ENCODE measurements around the gene IRGQ.
"Not testable (repeated sequence)": the region's sequence is repeated elsewhere in the genome, so short reads cannot be mapped to it uniquely, and the experiment has no call there.

IRGQ gene, protein sequence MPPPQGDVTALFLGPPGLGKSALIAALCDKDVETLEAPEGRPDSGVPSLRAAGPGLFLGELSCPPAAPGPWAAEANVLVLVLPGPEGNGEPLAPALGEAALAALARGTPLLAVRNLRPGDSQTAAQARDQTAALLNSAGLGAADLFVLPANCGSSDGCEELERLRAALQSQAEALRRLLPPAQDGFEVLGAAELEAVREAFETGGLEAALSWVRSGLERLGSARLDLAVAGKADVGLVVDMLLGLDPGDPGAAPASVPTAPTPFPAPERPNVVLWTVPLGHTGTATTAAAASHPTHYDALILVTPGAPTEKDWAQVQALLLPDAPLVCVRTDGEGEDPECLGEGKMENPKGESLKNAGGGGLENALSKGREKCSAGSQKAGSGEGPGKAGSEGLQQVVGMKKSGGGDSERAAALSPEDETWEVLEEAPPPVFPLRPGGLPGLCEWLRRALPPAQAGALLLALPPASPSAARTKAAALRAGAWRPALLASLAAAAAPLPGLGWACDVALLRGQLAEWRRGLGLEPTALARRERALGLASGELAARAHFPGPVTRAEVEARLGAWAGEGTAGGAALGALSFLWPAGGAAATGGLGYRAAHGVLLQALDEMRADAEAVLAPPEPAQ

DNA sequence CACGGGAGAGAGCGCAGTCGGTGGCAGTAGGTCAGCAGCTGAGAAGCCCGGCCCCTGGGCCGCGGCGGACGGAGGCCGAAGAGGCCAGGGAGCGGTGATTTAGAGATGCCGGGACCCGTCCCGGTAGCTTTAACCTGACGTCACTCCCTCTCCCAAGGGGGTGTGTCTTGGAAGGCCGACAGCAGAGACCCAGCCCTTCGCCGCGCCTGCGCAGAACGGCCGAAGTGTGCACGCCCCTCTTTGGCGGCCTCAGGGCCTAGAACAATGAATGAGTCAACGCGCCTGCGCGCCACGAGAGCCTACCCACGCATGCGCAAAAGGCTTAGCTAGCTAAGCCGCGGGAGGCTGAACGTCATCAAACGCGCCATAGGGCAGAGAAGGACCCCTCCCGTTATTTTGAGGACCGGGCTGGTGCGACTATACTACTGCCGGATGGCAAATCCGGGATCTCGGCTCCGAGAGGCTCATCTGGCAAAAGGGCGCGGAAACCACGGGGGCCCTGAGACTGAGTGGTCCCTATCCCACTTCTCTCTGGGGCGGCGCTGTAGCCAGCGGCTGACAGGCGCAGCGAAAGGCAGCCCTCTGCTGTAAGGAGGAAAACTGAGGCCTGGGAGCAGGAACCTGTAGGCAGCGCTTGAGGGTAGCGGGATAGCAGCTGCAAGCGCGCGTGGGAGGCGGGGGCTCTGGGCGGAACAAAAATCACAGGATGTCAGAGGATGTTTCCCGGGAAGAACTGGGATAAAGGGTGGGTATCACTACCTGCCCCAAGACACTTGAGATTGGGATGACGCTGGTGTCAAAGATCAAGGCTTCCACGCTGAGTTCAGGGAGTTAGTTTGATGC lies at the start of gene IRGQ, which contains the start of gene ZNF576:
Gene IRGQ (minus strand): TSS at position 136 of the 843 bp plus-strand sequence. CDS start 796 bp downstream, outside the sequence.
Gene ZNF576 (plus strand): TSS at position 597 of the 843 bp plus-strand sequence. CDS start 514 bp downstream, outside the sequence.
- DNase-seq (ENCODE audit: low read depth, low spot score), result peak; percentile 100

DNA sequence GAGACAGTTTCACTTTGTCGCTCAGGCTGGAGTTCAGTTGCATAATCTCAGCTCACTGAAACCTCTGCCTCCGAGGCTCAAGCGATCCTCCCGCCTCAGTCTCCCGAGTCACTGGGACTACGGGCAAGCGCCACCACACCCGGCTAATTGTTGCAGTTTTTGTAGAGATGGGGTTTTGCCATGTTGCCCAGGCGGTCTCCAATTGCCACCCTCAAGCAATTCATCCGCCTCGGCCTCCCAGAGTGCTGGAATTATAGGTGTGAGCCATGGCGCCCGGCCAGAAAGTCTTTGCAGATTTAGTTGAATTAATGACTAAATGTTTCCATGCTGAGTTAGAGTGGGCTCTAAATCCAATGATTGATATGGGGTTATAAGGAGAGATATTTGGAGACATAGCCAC lies 48.2 kb upstream of the IRGQ start:
- DNase-seq (ENCODE audit: low read depth, low spot score), result no peak

- DNase-seq (ENCODE audit: low read depth, low spot score), result no peak
These were observed 47.4 kb upstream of the IRGQ start for GRCh38 chr19:43643326-43643725.

GRCh38 chr19:43642531-43642930 lies 46.6 kb upstream of the IRGQ start:
- no peak for DNase-seq (ENCODE audit: low read depth, low spot score)

- no peak for DNase-seq (ENCODE audit: low read depth, low spot score)
These were observed 45.4 kb upstream of the IRGQ start for GRCh38 chr19:43641333-43641732.

- no peak for DNase-seq (ENCODE audit: low read depth, low spot score)
These were observed 44.5 kb upstream of the IRGQ start for GRCh38 chr19:43640424-43640757.

DNA sequence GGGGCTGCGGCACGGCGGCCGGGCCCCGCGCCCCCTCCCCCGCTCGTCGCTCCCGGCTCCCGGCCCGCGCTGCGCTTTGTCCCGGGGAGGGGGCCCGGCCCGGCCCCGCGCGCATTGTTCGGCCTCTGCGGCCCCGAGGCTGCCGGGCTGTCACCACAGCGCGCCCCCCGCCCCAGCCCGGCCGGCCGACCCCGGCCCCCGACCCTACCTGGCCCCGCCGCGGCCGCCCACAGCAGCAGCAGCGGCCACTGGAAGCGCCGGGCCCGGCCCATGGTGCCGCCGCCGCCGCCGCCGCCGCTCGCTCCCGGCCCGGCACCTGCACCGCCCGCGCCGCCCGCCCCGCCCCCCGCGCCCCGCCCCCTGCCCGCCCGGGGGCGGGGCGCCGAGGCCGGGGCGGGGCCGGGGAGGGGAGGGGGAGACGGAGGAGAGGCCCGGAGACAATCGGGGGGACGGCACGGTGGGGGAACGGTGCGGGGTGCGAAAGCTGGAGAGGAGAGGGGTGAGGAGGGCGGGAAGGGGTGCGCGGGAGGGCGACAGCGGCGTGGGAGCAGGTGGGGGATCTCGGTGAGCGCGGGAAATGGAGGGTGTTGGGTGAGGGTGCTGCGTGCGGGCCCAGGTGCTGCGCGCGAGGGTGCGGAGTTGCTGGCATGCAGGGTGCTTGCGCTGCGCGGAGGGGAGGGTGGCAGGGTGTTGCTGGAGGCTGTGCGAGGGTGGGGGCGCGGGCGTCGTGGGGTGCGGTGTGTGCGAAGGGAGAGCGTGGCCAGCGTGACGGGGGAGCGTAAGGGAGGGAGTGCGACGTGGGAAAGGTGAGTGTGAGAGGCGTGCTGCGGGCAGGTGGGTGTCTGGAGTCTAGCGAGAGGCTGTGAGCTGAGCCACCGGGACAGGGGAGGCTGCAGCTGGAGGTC lies 43.8 kb upstream of the IRGQ start, which contains the start of gene CADM4:
Gene CADM4 (minus strand): TSS at position 332 of the 905 bp plus-strand sequence. CDS start 60 bp downstream, at position 272.
- DNase-seq (ENCODE audit: low read depth, low spot score), result no peak

DNA sequence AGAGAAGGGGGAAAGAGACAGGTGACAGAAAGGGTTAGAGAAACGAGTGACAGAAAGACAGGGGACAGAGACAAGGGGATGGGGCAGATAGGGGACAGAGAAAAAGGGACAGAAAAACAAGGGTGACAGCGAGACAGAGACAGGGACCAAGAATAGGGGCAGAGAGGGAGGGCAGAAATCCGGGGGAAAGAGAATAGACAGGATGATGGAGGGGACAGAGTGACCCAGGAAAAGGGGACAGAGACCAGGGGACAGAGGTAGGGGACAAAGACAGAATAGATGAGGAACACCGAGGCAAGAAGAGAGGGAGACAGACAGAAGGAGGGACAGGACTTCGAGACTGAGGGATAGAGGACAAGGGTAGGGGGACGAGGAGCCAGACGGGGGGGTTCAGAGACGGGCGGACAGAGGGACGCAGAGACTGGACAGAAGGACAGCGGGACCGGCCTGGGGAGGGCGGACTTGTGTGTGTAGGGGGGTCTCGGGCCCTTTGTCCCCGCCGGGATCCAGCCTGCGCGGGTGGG lies 43.1 kb upstream of the IRGQ start:
- DNase-seq (ENCODE audit: low read depth, low spot score), result no peak

DNA sequence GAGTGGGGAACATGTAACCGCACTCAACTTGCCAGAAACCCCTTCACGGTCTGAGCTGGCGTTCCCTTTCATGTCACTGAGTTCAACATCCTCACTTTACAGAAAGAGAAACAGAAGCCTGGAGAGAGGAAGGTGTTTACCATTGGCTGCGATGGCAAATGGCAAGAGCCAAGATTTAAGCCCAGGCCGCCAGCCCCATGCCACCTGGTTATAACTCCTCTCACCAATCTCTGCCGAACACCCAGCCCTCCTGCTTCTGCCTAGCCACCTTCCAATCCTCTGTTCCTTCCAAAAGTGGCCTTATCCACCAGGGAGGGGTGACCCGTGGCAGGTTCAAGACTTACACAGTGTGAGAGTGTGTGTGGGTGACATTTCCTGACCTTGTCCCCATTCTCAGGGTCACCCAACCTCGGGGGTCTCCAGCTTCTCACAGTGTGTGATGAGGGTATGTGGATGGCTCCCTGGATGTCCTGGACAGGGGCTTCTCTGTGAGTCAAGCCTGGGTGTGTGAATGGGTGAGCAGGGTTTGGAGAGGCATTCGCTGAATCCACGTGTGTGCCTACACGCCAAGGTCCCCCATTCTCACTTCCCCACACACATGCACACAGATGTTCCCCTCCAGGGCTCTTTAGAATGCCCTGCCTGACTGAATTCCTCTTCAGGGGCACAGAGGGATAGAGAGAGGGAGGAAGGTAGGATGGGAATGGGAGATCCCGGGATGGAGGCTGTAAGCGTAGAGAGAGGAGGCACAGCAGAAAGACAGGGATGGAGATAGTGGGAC lies 42.5 kb upstream of the IRGQ start:
- no peak for DNase-seq (ENCODE audit: low read depth, low spot score)

- DNase-seq (ENCODE audit: low read depth, low spot score), result no peak
These were observed 40.3 kb upstream of the IRGQ start for GRCh38 chr19:43636121-43636683.

GRCh38 chr19:43635561-43635940 lies 39.6 kb upstream of the IRGQ start:
- not testable (repeated sequence) for DNase-seq (ENCODE audit: low read depth, low spot score)

GRCh38 chr19:43634872-43635560 lies 39.1 kb upstream of the IRGQ start:
- peak; percentile 52 for DNase-seq (ENCODE audit: low read depth, low spot score)

- DNase-seq (ENCODE audit: low read depth, low spot score), result no peak
These were observed 38.6 kb upstream of the IRGQ start for GRCh38 chr19:43634506-43634871.

DNA sequence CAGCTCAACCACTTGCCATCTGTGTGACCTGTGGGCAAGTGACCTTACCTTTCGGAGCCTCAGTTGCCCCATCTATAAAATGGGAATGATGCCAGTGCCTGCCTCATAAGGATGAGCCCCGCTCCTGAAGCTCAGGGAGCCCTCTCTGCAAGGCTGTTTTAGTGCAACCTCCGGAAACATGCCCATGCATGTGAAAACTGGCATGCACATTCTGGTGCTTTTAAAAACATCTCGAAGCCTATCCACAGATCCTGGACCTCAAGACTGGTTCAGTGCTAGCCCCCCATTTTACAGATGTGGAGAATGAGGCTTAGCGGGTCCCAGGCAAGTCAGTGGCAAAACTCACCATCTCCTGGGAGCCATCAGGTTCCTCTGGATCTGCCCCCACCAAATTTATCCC lies 38.1 kb upstream of the IRGQ start:
- DNase-seq (ENCODE audit: low read depth, low spot score), result no peak

GRCh38 chr19:43633520-43633919 lies 37.6 kb upstream of the IRGQ start:
- DNase-seq (ENCODE audit: low read depth, low spot score), result no peak

- no peak for DNase-seq (ENCODE audit: low read depth, low spot score)
These were observed 35.6 kb upstream of the IRGQ start for GRCh38 chr19:43631491-43631890.

GRCh38 chr19:43628646-43629326 lies 32.9 kb upstream of the IRGQ start:
- no peak for DNase-seq (ENCODE audit: low read depth, low spot score)

DNA sequence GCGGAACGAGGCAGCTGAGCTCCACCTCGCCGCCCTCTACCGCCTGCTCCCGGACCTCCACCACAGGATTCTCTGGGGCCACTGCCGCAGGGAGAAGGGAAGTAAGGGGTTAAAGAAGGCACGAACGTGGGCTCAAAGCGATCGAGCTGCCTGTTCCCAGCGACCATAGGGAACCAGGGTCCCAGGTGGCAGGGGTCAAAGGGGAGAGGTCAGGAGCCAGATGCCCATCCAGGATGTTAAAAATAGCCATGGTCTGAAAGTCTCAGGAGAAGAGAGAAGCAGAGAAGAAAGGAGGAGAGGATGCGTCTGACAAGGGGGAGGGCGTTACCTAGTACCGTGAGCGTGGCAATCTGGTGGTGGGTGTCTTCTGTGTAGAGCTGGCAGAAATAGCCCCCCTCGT lies 30.9 kb upstream of the IRGQ start:
- no peak for DNase-seq (ENCODE audit: low read depth, low spot score)

Measured in ELF-1 (cell line).